Activated CD4-positive, alpha-beta memory T cell treated with anti-CD3 and anti-CD28 coated beads for 36 hours (primary cell): ENCODE results near the gene ADAMTS7. TPM values are rescaled to one million over a fixed set of nuclear protein-coding genes. Genes with fewer than 3 reads are reported as not detected.
"Not testable (repeated sequence)": the region's sequence is repeated elsewhere in the genome, so short reads cannot be mapped to it uniquely, and the experiment has no call there.

Source experiments
- CTCF ChIA-PET: fragments of 350-600 bp; sonication (Branson Sonifier 250); formaldehyde crosslinking; loops from one replicate; lab custom pipeline; 2021; ENCODE audit warnings: antibody characterized with exemption, inconsistent platforms; lab: Charles Lee
- POLR2A ChIA-PET: fragments of 350-600 bp; sonication (Branson Sonifier 250); formaldehyde crosslinking; loops from one replicate; lab custom pipeline; 2021; ENCODE audit warnings: antibody characterized with exemption; lab: Charles Lee
- DNase-seq: peaks from one replicate; pipeline ENCODE4 v3.0.0-alpha.2; 2020
- H3K27ac Mint-ChIP-seq: one replicate; pipeline ENCODE4 v1.8.0; 2021; ENCODE audit warnings: mixed read lengths
- H3K27me3 Mint-ChIP-seq: one replicate; pipeline ENCODE4 v1.8.0; 2021; ENCODE audit warnings: mixed read lengths
- H3K36me3 Mint-ChIP-seq: one replicate; pipeline ENCODE4 v1.8.0; 2021; ENCODE audit warnings: mixed read lengths
- H3K4me1 Mint-ChIP-seq: one replicate; pipeline ENCODE4 v1.8.0; 2021; ENCODE audit warnings: low read depth, mixed read lengths
- H3K4me3 Mint-ChIP-seq: one replicate; pipeline ENCODE4 v1.8.0; 2021; ENCODE audit warnings: mild to moderate bottlenecking, mixed read lengths
- H3K9me3 Mint-ChIP-seq: one replicate; pipeline ENCODE4 v1.8.0; 2021; ENCODE audit warnings: mixed read lengths
- intact Hi-C: fragments of 100-400 bp; cut with micrococcal nuclease; formaldehyde crosslinking; loops from one replicate; pipeline ENCODE4 v1.15.1; 2023
- total RNA-seq, 2 experiments: library from RNA; stranded (reverse); gene quantifications; one replicate each; pipeline ENCODE4 v1.2.3, GENCODE V29; 2021

The ADAMTS7 gene
- total RNA-seq, 2 experiments from 2014 or later, result 0.10 TPM

GRCh38 chr15:78753751-78754535 is 57.3 kb downstream of the ADAMTS7 start:
- intact Hi-C loops, result loop anchor here (5.0 kb wide), 1 partner anchor 37 kb away; no protein-coding TSS in a partner anchor
- H3K27me3 Mint-ChIP-seq, H3K36me3 Mint-ChIP-seq, DNase-seq, H3K9me3 Mint-ChIP-seq, POLR2A ChIA-PET, H3K4me3 Mint-ChIP-seq, H3K27ac Mint-ChIP-seq: not testable (repeated sequence)
- peaks cover 14% of the 10 kb centered on the region for H3K4me1 Mint-ChIP-seq
- CTCF ChIA-PET, result interaction anchor here (1.1 kb wide), 1 partner anchor 129 kb away, joined by 3 read pairs; no protein-coding TSS in a partner anchor

- POLR2A ChIA-PET, CTCF ChIA-PET, H3K4me3 Mint-ChIP-seq, H3K27me3 Mint-ChIP-seq, H3K9me3 Mint-ChIP-seq, H3K36me3 Mint-ChIP-seq, H3K27ac Mint-ChIP-seq, DNase-seq: not testable (repeated sequence)
- intact Hi-C loops, result loop anchor here (5.0 kb wide), 1 partner anchor 36 kb away; no protein-coding TSS in a partner anchor
- peaks cover 14% of the 10 kb centered on the region for H3K4me1 Mint-ChIP-seq
These were observed 58.0 kb downstream of the ADAMTS7 start for GRCh38 chr15:78753359-78753659.

GRCh38 chr15:78752492-78753358 is 58.5 kb downstream of the ADAMTS7 start:
- CTCF ChIA-PET, result interaction anchor here (2.2 to 2.4 kb wide), 2 partner anchors 11 to 14 kb away, joined by 8 to 13 read pairs; no protein-coding TSS in a partner anchor
- H3K36me3 Mint-ChIP-seq, result no peaks in the 10 kb centered on the region
- no peak overlapping the region for H3K27ac Mint-ChIP-seq
- H3K4me1 Mint-ChIP-seq, result peaks cover 14% of the 10 kb centered on the region
- H3K4me3 Mint-ChIP-seq, result no peak overlapping the region
- POLR2A ChIA-PET, result no interaction called here
- no peaks in the 10 kb centered on the region for H3K9me3 Mint-ChIP-seq
- H3K27me3 Mint-ChIP-seq, result no peaks in the 10 kb centered on the region
- DNase-seq, result no peak
- intact Hi-C loops, result loop anchor here (5.0 kb wide), 1 partner anchor 35 kb away; no protein-coding TSS in a partner anchor

GRCh38 chr15:78751602-78751979 is 59.7 kb downstream of the ADAMTS7 start:
- CTCF ChIA-PET, result interaction anchor here (0.6 to 2.4 kb wide), 13 partner anchors 10 to 841 kb away, joined by 3 to 13 read pairs (median 4); partner anchors contain the start of gene ADAMTS7
- H3K27ac Mint-ChIP-seq, result no peak overlapping the region
- POLR2A ChIA-PET, result no interaction called here
- intact Hi-C loops, result loop anchor here (1.0 to 5.0 kb wide), 2 partner anchors 34 to 133 kb away; no protein-coding TSS in a partner anchor
- no peak overlapping the region for H3K4me3 Mint-ChIP-seq
- no peak for DNase-seq
- H3K36me3 Mint-ChIP-seq, result no peaks in the 10 kb centered on the region
- no peaks in the 10 kb centered on the region for H3K9me3 Mint-ChIP-seq
- no peaks in the 10 kb centered on the region for H3K27me3 Mint-ChIP-seq
- H3K4me1 Mint-ChIP-seq, result peaks cover 5% of the 10 kb centered on the region

- intact Hi-C loops, result loop anchor here (1.0 to 5.0 kb wide), 2 partner anchors 34 to 133 kb away; no protein-coding TSS in a partner anchor
- H3K4me1 Mint-ChIP-seq, POLR2A ChIA-PET, H3K36me3 Mint-ChIP-seq, H3K9me3 Mint-ChIP-seq, H3K27me3 Mint-ChIP-seq, H3K27ac Mint-ChIP-seq: not testable (repeated sequence)
- peak; percentile 94 for DNase-seq
- peak overlapping the region; percentile 39 for H3K4me3 Mint-ChIP-seq
- CTCF ChIA-PET, result interaction anchor here (0.6 to 2.4 kb wide), 15 partner anchors 10 to 841 kb away, joined by 3 to 13 read pairs (median 4); partner anchors contain the start of genes ADAMTS7 and IDH3A
These were observed 60.2 kb downstream of the ADAMTS7 start for GRCh38 chr15:78750974-78751601.

GRCh38 chr15:78750566-78750965 is 60.7 kb downstream of the ADAMTS7 start:
- H3K9me3 Mint-ChIP-seq, result no peaks in the 10 kb centered on the region
- H3K27me3 Mint-ChIP-seq, result no peaks in the 10 kb centered on the region
- H3K4me3 Mint-ChIP-seq, result peak overlapping the region; percentile 39
- no peaks in the 10 kb centered on the region for H3K36me3 Mint-ChIP-seq
- intact Hi-C loops, result loop anchor here (5.0 kb wide), 1 partner anchor 33 kb away; no protein-coding TSS in a partner anchor
- no peak overlapping the region for H3K27ac Mint-ChIP-seq
- ChIA-PET POLR2A (no interaction called here), CTCF (interaction anchor here (0.8 to 2.4 kb wide), 12 partner anchors 9 to 601 kb away, joined by 3 to 13 read pairs (median 4); partner anchors contain the start of genes ADAMTS7 and IDH3A)
- no peak for DNase-seq
- H3K4me1 Mint-ChIP-seq, result peaks cover 5% of the 10 kb centered on the region

GRCh38 chr15:78749831-78750230 is 61.4 kb downstream of the ADAMTS7 start:
- intact Hi-C loops, result loop anchor here (5.0 kb wide), 1 partner anchor 33 kb away; no protein-coding TSS in a partner anchor
- Mint-ChIP-seq H3K4me3 (no peak overlapping the region), H3K4me1 (peaks cover 5% of the 10 kb centered on the region), H3K9me3 (no peaks in the 10 kb centered on the region), H3K27ac (no peak overlapping the region), H3K36me3 (no peaks in the 10 kb centered on the region), H3K27me3 (no peaks in the 10 kb centered on the region)
- ChIA-PET POLR2A (no interaction called here), CTCF (interaction anchor here (1.2 to 1.8 kb wide), 3 partner anchors 34 to 600 kb away, joined by 3 to 6 read pairs (median 4); partner anchors contain the start of gene IDH3A)
- no peak for DNase-seq

GRCh38 chr15:78747877-78748276 is 63.4 kb downstream of the ADAMTS7 start:
- DNase-seq, intact Hi-C loops, H3K27me3 Mint-ChIP-seq, CTCF ChIA-PET, POLR2A ChIA-PET, H3K4me1 Mint-ChIP-seq, H3K4me3 Mint-ChIP-seq, H3K9me3 Mint-ChIP-seq, H3K27ac Mint-ChIP-seq, H3K36me3 Mint-ChIP-seq: not testable (repeated sequence)

- intact Hi-C loops, H3K9me3 Mint-ChIP-seq, H3K27ac Mint-ChIP-seq, POLR2A ChIA-PET, H3K27me3 Mint-ChIP-seq, H3K4me1 Mint-ChIP-seq, H3K4me3 Mint-ChIP-seq, H3K36me3 Mint-ChIP-seq: not testable (repeated sequence)
- CTCF ChIA-PET, result interaction anchor here (0.7 to 2.0 kb wide), 3 partner anchors 10 to 122 kb away, joined by 3 to 8 read pairs (median 8); no protein-coding TSS in a partner anchor
- peak; percentile 8 for DNase-seq
These were observed 69.6 kb downstream of the ADAMTS7 start for GRCh38 chr15:78741674-78742073.

- no peaks in the 10 kb centered on the region for H3K36me3 Mint-ChIP-seq
- H3K4me1 Mint-ChIP-seq, result peaks cover 3% of the 10 kb centered on the region
- H3K9me3 Mint-ChIP-seq, result no peaks in the 10 kb centered on the region
- DNase-seq, result peak; percentile 5
- ChIA-PET POLR2A (no interaction called here), CTCF (interaction anchor here (0.6 to 2.0 kb wide), 5 partner anchors 10 to 1427 kb away, joined by 3 to 8 read pairs (median 3); no protein-coding TSS in a partner anchor)
- H3K27me3 Mint-ChIP-seq, result no peaks in the 10 kb centered on the region
- H3K27ac Mint-ChIP-seq, result no peak overlapping the region
- no peak overlapping the region for H3K4me3 Mint-ChIP-seq
- intact Hi-C loops, result no loop called here
These were observed 70.4 kb downstream of the ADAMTS7 start for GRCh38 chr15:78740904-78741274.
